AG20443 (cell line): ENCODE measurements around the gene FHIT.

Source experiments
- DNase-seq: peaks from one replicate; pipeline ENCODE4 v3.0.0; 2012; ENCODE audit warnings: low spot score, mixed read lengths

The FHIT gene

DNA sequence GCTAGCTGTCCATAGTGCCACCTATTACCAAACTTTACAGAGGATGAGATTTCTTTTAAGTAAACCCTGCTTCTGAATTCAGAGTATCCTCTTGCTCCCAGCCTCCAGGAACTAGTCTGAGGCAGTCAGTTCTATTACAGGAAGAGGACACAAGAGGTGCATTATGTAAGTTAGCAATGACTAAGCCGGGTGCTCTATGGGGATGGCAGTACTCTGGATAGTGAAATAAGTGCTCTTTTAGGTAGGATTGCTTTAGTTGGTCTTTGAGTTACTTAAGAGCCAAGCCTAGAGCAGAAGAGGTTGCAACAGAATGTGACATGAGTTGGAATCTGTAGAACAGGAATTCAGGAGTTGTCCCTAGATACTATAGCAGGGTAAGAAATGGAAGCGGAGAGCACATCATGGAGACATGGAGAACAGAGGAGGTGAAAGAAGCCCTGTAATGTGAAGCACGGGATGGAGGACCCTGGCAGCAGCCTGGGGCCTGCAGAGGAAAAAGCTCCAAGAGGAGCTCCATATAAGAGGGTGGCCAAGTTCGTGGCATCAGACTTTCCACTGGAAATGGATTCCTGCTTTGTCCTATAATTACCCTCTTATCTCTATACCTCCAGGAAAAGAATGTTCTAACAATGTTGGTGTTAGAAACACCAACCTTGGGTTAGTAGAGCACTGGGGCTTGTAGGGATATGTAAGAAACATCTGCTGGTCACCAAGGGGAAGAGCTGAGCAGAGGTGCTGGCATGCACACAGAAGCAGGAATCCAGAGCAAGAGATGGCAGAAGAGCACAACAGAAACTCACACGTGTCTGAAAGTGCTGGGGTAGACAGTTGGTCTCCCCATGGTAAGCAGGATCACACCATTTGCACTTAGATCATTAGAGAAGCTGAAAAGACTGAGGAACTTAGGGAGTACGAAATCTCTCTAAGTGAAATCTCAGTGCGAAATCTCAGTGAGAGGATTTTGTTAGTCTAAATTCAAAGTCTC, 851.1 kb downstream of the FHIT start:
- no peak for DNase-seq

DNA sequence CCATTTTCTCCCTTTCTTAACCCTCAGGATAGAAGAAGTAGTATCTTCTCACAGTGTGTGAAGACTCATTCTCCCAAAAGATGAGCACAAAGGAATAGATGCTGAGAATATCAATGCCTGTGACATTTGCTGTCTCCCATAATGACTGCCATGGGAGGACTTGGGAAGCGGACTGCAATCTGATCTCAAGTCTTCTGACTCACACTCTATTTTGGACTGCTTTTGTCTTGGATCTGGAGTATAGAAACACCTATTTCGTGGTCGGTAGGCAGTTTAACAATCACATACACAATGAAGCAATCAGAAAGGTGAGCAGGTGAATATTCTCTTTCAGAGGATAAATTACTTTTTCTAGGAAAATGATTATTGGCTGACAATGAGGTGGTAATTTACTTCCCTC, 852.0 kb downstream of the FHIT start:
- DNase-seq: no peak

DNA sequence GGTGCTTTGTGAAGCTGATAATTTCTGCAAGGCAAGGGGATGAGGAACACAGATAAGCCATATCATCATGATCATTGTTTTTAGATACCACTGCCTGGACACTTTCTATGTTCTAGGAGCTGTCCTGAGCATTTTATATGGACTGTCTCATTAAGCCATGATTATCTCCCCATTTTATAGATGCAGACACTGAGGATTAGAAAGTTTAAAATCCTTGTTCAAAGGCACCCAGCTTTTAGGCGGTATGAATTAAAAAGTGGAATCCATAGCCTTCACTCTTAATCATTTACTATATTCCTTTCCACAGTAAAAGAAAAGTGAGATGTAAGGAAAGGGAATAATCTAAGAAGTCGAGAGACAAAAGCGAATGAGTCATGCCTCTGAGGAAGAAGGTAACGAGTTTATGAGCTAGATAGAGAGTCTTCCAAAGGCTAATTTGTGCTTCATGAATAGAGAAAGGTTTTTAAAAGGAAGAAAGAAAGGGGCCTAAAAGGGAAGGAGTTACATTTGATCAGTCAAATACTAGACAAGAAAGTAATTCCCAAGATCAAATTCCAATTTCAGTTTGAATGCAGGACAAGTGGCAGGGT, 856.0 kb downstream of the FHIT start:
- DNase-seq: no peak

DNA sequence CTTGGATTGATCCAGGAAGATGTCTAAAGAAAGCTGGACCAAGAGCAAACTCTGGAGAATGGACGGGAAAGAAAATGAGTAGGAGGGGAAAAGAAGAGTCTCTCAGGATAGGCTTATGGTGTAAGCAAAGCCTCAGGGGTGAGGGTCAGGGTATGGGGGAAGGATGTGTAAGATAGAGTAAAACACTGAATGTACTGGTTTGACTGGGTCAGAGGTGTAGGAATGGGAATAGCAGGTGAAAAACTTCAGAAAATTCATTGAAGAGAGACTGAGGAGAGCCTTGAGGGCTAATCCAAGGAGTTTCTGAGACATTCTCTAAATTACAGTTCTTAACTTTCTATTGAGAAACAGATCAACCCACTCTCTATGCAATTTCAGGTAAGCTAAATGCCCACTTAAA, 857.3 kb downstream of the FHIT start:
- DNase-seq: no peak

DNA sequence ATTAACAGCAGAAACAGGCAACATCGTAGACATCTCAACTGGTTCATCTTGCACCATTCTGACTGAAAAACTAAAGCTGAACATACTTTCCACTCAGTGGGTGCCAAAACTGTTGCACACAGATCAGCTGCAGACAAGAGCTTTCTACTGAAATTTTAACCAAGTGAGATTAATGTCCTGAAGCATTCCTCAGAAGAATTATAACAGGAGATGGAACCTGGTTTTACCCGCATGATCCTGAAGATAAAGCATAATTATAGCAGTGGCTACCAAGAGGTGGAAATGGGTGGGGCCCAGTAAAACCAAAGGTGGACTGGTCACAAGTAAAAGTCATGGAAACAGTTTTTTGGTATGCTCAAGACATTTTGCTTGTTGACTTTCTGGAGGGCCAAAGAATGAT, 858.8 kb downstream of the FHIT start:
- DNase-seq: no peak

DNA sequence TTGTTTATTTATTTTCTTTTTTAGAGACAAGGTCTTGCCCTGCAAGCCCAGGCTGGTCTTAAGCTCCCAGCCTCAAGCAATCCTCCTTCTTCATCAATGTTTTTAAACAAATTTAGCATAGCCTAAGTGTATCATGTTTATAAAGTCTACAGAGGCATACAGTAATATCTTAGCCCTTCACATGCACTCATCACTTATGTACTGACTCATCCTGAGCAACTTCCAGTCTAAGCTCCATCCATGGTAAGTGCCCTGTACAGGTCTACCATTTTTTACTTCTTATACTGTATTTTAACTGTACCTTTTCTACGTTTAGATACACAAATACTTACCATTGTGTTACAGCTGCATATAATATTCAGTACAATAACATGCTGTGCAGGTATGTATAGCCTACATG, 860.0 kb downstream of the FHIT start:
- DNase-seq: no peak

DNA sequence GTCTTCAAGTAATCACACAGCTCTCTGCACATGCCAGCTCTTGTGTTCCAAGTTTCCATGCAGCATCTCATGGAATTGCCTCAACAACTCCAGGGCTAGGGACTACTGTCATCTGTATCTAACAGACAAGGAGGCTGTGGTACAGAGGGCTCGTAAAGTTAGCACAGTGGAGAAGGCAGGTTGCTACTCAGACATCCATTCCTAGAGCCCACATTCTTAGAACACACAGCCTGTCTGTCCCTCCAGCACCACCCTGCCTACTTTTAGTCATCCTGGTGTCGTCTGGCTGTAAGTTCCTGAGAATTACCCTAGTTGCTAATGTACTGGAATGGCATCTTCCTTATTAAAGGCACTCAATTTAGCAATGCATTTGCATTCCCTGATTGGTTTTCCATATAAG, 862.5 kb downstream of the FHIT start:
- DNase-seq: no peak

DNA sequence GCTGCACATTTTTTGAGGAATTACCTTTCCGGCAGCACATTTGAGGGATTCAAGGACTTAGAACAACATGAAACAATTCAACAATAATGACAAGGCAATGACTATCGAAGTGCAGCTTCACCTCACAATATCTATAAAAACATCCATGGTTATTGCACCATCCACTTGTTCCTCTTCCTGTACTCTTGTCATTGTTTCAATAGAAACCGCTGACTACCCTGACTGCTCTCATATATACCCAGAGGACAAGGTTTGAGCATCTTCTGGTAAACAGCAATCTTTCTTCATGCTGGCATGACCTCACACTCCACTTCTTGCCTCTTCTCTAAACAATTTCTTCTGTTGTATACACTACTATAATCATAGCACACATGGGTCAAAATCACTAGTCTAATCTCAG, 864.9 kb downstream of the FHIT start:
- no peak for DNase-seq

DNA sequence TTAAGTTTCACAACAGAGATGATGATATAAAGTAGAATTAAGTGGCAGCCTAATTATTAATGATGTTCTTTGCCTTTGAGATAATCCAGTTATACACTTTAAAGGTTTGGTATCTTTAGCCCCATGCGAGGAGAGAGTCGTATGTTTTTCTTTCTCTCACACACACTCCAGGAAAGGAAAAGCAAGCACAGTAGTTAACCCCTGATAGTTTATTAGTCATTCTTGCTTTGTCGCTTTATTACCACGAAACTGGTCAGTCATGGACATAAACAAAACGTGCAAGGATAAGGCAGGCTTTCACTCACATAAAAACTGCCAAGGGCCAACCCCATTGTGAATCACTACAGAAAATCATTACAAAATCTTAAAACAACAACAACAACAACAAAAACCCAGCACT, 866.9 kb downstream of the FHIT start:
- no peak for DNase-seq

DNA sequence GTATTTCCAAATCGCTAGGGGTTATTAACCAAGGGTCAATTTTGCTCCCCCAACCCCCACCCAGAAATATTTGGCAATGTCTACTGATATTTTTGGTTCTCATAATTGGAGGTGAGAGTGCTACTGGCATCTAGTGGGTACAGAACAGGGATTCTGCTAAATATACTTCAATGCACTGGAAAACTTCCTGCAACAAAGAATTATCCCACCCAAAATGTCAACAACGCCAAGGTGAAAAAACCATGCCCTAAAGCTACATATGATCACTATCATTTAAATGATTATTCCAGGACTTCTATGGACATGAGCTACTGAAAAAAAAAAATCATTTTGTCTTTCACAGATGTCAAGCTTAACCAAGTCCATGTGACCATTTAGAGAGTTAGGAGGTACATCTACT, 867.9 kb downstream of the FHIT start:
- DNase-seq: no peak

DNA sequence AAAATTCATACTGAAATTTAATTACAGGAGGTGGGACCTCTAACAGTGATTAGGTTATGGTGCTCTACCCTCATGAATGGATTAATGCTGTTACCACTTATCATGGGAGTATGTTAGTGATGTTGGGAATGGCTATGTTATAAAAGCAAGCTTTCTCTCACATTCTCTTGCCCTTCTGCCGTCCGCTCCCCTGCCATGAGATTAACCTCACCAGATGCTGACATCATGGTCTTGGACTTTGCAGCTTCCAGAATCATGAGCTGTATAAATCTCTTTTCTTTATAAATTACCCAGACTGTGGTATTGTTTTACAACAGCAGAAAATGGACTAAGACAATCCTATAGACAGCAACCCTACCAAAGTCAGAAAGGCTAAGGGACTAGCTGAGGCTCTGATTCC, 884.8 kb downstream of the FHIT start:
- no peak for DNase-seq

DNA sequence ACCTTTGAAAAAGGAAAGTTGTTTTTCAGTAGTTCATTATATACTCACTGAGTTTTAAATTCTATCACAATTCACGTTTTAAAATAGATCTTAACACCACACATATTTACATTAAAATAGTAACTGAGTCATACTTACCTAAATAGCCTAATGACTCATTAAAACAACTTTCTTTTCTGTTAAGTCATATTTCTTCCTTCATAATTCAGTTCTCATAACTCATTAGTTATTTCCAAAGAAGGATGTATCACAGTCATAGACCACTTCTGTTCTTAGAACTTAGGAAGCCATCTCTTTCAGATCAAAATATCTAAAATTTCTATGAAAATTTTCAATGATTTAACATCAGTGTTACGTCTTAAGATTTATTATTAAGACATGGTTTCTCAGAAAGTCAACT, 885.9 kb downstream of the FHIT start:
- no peak for DNase-seq

DNA sequence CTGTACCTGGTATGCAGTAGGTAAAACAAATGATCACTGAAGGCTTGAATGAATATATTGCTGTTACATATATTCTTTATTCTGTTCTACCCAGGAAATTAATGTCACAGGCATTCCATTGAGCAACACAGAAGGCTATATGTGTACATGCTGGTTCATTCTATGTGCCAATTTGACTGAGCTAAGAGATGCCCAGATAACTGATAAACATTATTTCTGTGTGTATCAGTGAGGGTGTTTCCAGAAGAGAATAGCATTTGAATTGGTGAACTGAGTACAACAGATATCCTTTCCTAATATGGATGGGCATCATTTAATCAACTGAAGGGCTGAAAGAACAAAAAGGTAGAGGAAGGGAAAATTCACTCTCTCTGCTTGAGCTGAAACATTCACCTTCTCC, 886.8 kb downstream of the FHIT start:
- DNase-seq: no peak

DNA sequence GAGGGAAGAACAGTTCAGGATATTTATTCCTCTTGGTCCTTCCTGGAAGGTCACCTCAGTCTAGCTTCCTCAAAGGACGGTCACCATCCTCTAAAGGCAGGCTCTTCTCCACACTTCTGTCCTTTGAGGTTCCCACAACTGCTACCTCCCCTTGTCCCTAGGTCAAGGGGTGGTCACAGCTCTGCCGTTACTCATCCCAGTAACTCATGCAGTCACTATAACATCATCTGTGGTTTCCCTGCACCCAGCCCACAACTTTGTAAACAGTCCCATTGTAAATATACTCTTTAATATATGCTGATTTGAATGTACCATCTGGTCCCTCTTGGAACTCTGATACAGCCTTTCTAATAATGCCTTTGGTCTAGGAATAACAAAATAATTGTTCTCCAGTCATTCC, 887.4 kb downstream of the FHIT start:
- no peak for DNase-seq

DNA sequence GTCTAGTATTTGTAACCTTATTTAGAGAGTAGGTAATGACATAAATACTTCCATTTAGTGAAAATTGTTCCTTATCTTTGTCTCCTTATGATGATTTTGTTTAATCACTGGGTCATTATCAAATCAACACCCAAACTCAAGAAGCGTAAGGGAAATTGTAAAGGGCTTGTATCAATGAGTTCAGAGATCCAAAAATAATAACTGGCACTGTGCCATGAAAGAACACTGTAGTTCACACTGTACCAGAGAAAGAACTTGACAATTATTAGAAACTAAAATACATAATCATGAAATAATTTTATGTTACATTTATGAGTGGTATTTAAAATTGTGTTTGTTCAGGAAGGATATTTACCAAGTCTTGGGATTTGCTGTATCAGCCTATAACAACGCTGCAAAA, 895.4 kb downstream of the FHIT start:
- no peak for DNase-seq

DNA sequence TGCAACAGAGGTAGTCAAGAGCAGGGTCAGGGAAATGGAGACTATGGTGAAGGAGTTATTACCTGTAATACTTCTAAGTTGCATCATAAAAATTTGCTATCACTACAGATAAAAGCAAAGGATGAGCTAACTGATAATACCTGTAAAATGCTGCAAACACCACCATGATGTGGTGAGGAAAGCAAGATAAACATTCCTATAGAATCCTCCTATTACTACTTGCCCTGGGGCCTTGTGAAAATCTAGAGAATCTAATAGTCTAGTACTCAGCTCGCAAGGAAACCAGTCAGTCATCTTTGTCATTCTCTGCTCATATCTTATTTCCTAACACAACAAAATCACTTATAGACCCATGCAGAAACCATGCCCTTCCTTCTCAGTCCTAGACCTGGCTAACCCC, 899.8 kb downstream of the FHIT start:
- no peak for DNase-seq

DNA sequence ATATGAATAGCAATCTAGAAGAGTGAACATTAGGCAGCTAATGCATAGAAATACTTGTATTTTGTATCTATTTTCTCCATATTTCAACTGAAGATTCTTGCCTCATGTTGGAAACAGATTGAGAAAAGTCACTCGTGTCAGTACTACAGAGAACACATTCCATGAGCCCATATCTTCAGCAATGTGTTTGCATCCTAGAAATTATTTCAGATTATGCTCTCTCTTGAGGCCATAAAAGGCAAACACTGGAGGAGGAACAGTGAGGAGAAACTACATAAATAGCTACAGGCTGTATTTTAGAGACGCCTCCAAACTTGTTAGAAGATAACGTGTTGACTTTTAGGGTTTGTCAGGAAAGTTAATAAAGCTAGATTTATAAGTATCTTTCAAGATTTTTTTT, 906.9 kb downstream of the FHIT start:
- DNase-seq: no peak

DNA sequence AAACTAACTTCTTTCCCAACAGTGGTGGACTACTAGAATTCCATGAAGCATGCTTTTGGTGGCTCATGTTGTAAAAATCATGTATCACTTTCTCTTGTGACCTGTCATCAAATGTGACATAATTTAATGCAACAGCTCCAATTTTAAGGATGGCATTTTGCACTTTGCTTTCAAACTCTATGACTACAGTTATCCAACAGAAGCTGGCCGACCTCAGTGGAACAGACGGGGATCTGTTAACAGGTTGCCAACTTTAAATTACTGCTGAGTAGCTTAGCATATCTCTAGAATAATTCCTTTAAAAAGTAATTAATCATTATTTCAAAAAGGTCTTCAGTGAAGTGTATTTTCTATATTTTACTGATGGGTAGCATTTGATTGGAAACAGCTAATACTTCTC, 907.4 kb downstream of the FHIT start:
- DNase-seq: no peak

DNA sequence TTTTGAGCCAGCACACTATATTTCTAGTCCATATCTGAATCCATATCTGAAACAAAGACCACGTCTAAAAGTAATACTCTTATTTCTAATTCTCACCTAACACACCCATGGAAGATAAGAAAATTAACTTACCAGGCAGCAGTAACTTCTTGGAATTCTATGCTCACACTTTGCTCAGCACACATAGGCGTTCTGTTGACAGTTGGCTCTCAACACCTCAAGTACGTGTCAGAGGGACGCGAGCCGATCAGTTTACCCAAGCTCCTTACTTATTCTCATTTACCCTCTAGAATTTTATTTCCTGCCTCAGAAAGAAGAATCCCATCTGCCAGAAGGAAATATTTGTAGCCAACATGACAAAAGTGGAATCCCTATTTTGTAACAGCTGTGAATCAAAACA, 911.9 kb downstream of the FHIT start:
- DNase-seq: no peak

DNA sequence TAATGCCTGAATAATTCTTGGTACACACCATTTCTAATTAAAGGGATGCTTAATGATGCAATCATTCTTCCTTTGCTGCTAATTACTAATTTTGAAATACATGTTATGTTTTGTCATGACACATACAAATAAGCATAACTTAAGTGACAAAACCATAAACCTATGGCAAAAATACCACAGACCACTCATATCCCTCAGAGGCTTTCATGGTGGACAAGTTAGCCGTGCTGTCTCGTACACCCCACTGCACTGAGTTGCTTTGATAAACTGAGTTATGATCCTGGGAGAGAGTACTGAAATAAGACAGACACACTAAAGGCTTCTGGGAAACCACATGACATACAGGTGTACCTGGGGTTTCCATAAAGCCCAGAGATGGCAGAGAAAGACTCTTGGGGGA, 913.8 kb downstream of the FHIT start:
- DNase-seq: no peak

DNA sequence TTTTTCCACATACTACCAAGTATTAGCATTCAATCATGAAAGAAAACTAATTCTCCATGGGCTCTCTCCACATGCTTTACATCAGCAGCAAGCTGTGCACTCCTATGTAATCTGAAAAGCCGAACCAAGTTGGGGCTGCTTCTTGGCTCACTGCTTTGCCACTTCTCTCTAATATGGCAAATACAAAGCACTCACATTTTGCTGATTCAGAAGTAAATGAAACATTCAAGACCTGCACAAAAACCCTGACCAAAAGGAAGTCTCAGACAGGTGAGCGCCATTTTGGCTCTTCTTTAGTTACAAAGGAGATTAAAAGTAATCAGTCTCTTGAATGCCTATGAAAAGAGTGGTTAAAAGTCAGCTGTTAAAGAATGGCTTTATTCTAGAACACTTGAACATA, 915.2 kb downstream of the FHIT start:
- no peak for DNase-seq

DNA sequence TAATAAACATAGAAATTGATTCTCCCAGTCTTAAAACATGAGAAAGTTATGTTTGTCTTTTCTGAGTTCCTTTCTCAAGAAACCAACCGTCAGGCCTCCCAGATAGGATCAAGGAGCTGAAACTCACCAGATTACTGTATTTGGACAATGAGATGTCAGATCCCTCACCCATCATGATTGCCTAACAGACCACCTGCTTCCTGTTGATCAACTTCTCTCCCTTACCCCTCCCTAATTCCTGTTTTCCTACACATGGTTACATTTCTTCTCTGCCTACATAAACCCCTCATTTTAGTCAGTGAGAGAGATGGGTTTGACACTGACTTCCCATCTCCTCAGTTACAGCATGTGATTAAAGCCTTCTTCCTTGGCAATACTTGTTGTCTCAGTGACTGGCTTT, 917.5 kb downstream of the FHIT start:
- no peak for DNase-seq

DNA sequence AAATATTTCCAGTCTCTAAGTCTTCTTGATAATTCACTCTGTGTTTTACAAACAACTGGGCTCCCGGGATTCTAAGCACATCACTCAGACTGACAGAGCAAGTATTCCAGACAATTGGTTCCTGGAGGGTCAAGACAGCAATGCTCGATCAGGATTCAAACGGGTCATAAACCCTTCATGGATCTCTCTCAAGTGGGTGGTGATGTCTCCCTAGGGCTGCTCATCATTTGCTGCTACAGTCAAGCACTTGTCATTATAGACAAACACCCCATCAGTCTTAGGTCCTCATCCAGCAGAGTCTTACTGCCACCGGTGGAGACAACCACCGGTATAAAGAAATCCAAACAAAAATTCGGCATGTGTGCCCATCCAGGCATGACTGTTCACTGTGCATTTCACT, 921.1 kb downstream of the FHIT start:
- DNase-seq: no peak

DNA sequence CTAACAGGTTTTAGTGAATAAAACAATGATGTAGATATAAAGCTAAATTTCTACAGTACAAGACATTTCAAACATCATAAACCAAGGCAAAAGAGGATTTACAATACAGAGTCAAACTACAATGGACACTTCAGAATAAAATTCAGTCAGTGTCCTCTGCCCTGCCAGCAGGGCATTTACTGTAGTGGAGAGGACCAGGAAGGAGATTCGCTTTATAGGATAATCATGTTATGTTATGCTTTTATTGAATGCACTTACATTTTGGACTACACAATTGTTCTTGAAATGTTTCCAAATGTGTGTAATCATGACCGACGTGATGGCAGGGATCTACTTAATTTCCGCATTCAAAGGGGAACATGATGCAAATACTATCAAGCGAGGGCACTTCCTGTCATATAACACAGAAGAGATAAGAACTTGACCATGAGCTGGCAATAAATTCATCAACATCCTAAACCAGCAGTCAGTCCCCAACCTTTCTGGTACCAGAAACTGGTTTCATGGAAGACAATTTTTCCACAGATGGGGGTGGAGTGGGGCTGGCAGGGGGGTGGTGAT, 925.6 kb downstream of the FHIT start:
- DNase-seq: no peak
